ENCODE data around the gene HTT-AS.

Gene HTT-AS

GRCh38 chr4:3069661-3070199 lies 4.6 kb downstream of the HTT-AS start:
- DNase-seq (ENCODE audit: low read depth) = no peak
- no peak overlapping the region for H3K4me3 ChIP-seq (ENCODE audit: low read length)
- TF ChIP-seq CTCF (IDR thresholded peaks at IDR 0.05; ENCODE audit: insufficient read depth, low read depth, low read length, missing control alignments) = no peak

- H3K4me3 ChIP-seq (ENCODE audit: low read length) = no peak overlapping the region
- TF ChIP-seq CTCF (IDR thresholded peaks at IDR 0.05; ENCODE audit: insufficient read depth, low read depth, low read length, missing control alignments) = no peak
- DNase-seq (ENCODE audit: low read depth) = no peak
Observed at GRCh38 chr4:3067473-3068001, 6.8 kb downstream of the HTT-AS start.

- H3K4me3 ChIP-seq (ENCODE audit: low read length) = no peak overlapping the region
- TF ChIP-seq CTCF (IDR thresholded peaks at IDR 0.05; ENCODE audit: insufficient read depth, low read depth, low read length, missing control alignments) = no peak
- no peak for DNase-seq (ENCODE audit: low read depth)
Observed at GRCh38 chr4:3066836-3067400, 7.4 kb downstream of the HTT-AS start.

GRCh38 chr4:3065551-3065950 lies 8.8 kb downstream of the HTT-AS start:
- no peak for TF ChIP-seq CTCF (IDR thresholded peaks at IDR 0.05; ENCODE audit: insufficient read depth, low read depth, low read length, missing control alignments)
- no peak overlapping the region for H3K4me3 ChIP-seq (ENCODE audit: low read length)
- DNase-seq (ENCODE audit: low read depth) = no peak

DNA sequence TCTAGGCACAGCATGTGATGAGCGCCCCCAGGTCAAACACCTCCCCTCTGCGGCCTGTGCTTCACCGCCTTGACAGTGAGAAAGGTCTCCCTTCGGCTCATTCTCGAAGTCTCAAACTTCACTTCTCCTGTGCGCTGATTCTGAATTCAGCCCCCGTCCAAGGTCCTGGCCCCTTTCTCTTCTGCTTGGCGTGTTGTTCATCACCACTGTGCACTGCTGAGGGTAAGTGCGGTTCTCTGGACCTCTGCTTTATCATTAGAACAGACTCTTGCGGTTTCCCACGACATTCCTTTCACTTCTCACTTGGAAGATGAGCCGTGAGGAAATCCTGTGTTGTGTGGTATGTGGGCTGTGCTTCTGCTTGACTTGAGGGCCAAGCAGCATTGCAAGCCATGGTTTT lies 11.9 kb downstream of the HTT-AS start:
- H3K4me3 ChIP-seq (ENCODE audit: low read length) = no peak overlapping the region
- DNase-seq (ENCODE audit: low read depth) = no peak
- no peak for TF ChIP-seq CTCF (IDR thresholded peaks at IDR 0.05; ENCODE audit: insufficient read depth, low read depth, low read length, missing control alignments)

DNA sequence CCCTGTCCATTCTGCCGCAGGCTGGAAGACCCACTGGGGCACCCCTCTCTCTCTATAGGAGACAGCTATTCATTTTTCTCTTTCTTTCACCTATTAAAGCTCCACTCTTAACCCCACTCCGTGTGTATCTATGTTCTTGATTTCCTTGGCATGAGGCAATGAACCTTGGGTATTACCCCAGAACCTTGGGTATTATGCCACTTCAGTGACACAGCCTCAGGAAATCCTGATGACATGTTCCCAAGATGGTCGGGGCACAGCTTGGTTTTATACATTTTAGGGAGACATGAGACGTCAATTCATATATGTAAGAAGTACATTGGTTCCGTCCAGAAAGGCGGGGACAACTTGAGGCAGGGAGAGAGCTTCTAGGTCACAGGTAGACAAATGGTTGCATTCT lies 13.4 kb downstream of the HTT-AS start:
- no peak for DNase-seq (ENCODE audit: low read depth)
- no peak for TF ChIP-seq CTCF (IDR thresholded peaks at IDR 0.05; ENCODE audit: insufficient read depth, low read depth, low read length, missing control alignments)
- no peak overlapping the region for H3K4me3 ChIP-seq (ENCODE audit: low read length)

DNA sequence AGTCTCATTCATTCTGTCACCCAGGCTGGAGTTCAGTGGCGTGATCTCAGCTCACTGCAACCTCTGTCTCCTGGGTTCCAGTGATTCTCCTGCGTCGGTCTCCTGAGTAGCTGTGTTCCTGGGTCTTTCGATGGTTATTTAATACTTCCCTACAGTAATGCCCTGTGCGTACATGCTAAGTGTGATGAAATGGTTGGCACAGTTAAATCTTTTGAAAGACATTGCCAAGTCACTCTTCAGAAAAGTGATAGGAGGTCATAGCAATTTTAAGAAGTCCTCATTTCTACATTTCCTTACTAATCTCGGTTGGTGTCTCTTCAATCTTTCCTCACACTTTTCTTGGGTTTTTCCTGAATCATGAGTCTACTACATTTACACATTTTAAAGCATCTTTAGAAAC lies 14.4 kb downstream of the HTT-AS start:
- no peak overlapping the region for H3K4me3 ChIP-seq (ENCODE audit: low read length)
- no peak for TF ChIP-seq CTCF (IDR thresholded peaks at IDR 0.05; ENCODE audit: insufficient read depth, low read depth, low read length, missing control alignments)
- DNase-seq (ENCODE audit: low read depth) = no peak

Measured in epithelial cell of esophagus (primary cell).